ENCODE results near the gene ANP32B. TPM values are rescaled to one million over a fixed set of nuclear protein-coding genes. Genes with fewer than 3 reads are reported as not detected.

Gene ANP32B
- total and polyA plus RNA-seq, 2 experiments from 2014 or later: 13.1 to 114 TPM

GRCh38 chr9:98045234-98046179 is 62.4 kb downstream of the ANP32B start:
- H3K9me2 ChIP-seq (ENCODE audit: insufficient read depth): no peaks in the 10 kb centered on the region
- no peaks in the 10 kb centered on the region for H3K27me3 ChIP-seq (ENCODE audit: insufficient read depth)
- no peaks in the 10 kb centered on the region for H3K36me3 Mint-ChIP-seq (ENCODE audit: low read depth)
- no peak overlapping the region for H3K4me3 Mint-ChIP-seq
- H4K20me1 ChIP-seq (replicated peaks; ENCODE audit: insufficient read depth): no peaks in the 10 kb centered on the region
- H3K4me3 ChIP-seq: no peak overlapping the region
- no peaks in the 10 kb centered on the region for H3K79me2 ChIP-seq (replicated peaks; ENCODE audit: insufficient read depth)
- no peaks in the 10 kb centered on the region for H3K36me3 ChIP-seq (ENCODE audit: insufficient read depth)
- no peaks in the 10 kb centered on the region for H3F3A ChIP-seq (replicated peaks; ENCODE audit: low read depth)
- ATAC-seq (no peak), DNase-seq (ENCODE audit: low spot score) (no peak)
- peak overlapping the region; percentile 64; the same call in 1 of the 2 replicates for H2AFZ ChIP-seq
- no peaks in the 10 kb centered on the region for H3K4me1 Mint-ChIP-seq
- H3K27me3 Mint-ChIP-seq (ENCODE audit: insufficient read depth, low read depth, poor library complexity): no peaks in the 10 kb centered on the region
- no peak overlapping the region for H3K27ac Mint-ChIP-seq
- no peaks in the 10 kb centered on the region for H3K4me1 ChIP-seq (ENCODE audit: insufficient read depth)
- no peaks in the 10 kb centered on the region for H3K9me3 Mint-ChIP-seq
- no peak overlapping the region for H3K4me2 ChIP-seq
- TF ChIP-seq ZNF114 (CRISPR knock-in tag; IDR thresholded peaks at IDR 0.05) (no peak), CTCF (conservative IDR thresholded peaks at IDR 0.05; ENCODE audit: low read depth in 2 of 2) (no peak), ZNF331 (CRISPR knock-in tag; IDR thresholded peaks at IDR 0.05; ENCODE audit: low read depth) (no peak), NANOG (IDR thresholded peaks at IDR 0.05; ENCODE audit: borderline replicate concordance) (no peak), JUNB (IDR thresholded peaks at IDR 0.05; ENCODE audit: unreplicated experiment) (no peak)
- H3K27ac ChIP-seq (ENCODE audit: low read depth): no peak overlapping the region

GRCh38 chr9:98046180-98046543 is 63.0 kb downstream of the ANP32B start:
- H3K27me3 Mint-ChIP-seq (ENCODE audit: insufficient read depth, low read depth, poor library complexity): no peaks in the 10 kb centered on the region
- Histone ChIP-seq H3K27ac (ENCODE audit: low read depth) (no peak overlapping the region), H3K9me2 (ENCODE audit: insufficient read depth) (no peaks in the 10 kb centered on the region), H3K4me3 (no peak overlapping the region), H3K27me3 (ENCODE audit: insufficient read depth) (no peaks in the 10 kb centered on the region), H3K4me1 (ENCODE audit: insufficient read depth) (no peaks in the 10 kb centered on the region), H2AFZ (0 out of 2 replicates have a peak overlapping the region, but pooled peaks have one; percentile 64), H4K20me1 (replicated peaks; ENCODE audit: insufficient read depth) (no peaks in the 10 kb centered on the region), H3K36me3 (ENCODE audit: insufficient read depth) (no peaks in the 10 kb centered on the region), H3F3A (replicated peaks; ENCODE audit: low read depth) (no peaks in the 10 kb centered on the region), H3K4me2 (no peak overlapping the region), H3K79me2 (replicated peaks; ENCODE audit: insufficient read depth) (no peaks in the 10 kb centered on the region)
- ATAC-seq (no peak), DNase-seq (ENCODE audit: low spot score) (no peak)
- no peak overlapping the region for H3K27ac Mint-ChIP-seq
- H3K4me1 Mint-ChIP-seq: no peaks in the 10 kb centered on the region
- no peak overlapping the region for H3K4me3 Mint-ChIP-seq
- no peaks in the 10 kb centered on the region for H3K9me3 Mint-ChIP-seq
- H3K36me3 Mint-ChIP-seq (ENCODE audit: low read depth): no peaks in the 10 kb centered on the region
- TF ChIP-seq POLR2AphosphoS5 (IDR thresholded peaks at IDR 0.05; ENCODE audit: low read depth) (no peak), CREB1 (CRISPR knock-in tag; IDR thresholded peaks at IDR 0.05; ENCODE audit: low read depth) (no peak), ZNF114 (CRISPR knock-in tag; IDR thresholded peaks at IDR 0.05) (no peak), EZH2 (IDR thresholded peaks at IDR 0.05; ENCODE audit: low read depth, unreplicated experiment) (no peak), STAT1 (IDR thresholded peaks at IDR 0.05; ENCODE audit: unreplicated experiment) (no peak), EZH2phosphoT487 (IDR thresholded peaks at IDR 0.05; ENCODE audit: unreplicated experiment) (no peak), CTCF (conservative IDR thresholded peaks at IDR 0.05; ENCODE audit: low read depth in 2 of 2) (no peak), ETS1 (IDR thresholded peaks at IDR 0.05) (no peak), NANOG (IDR thresholded peaks at IDR 0.05; ENCODE audit: borderline replicate concordance) (no peak), ZNF331 (CRISPR knock-in tag; IDR thresholded peaks at IDR 0.05; ENCODE audit: low read depth) (no peak), REST (IDR thresholded peaks at IDR 0.05; ENCODE audit: unreplicated experiment) (no peak)

All from GM23338 (cell line).